HCT116 (cell line): ENCODE data around the gene RPTOR. TPM values are rescaled to one million over a fixed set of nuclear protein-coding genes. Genes with fewer than 3 reads are reported as not detected.

ENCODE experiments used
- ATAC-seq: fragments of 200-7000 bp; cut with Tn5 transposase; 2 replicates; pipeline ENCODE4 v1.9.1; 2020; ENCODE audit warnings: mild to moderate bottlenecking, moderate library complexity
- BruUV-seq: library from RNA; stranded (reverse); fragments of 400-500 nt; replicated peaks from 2 replicates; lab custom pipeline; 2021; lab: Mats Ljungman, UMichigan
- CTCF ChIA-PET: fragments of 300-600 bp; sonication (Branson Sonifier 250); formaldehyde crosslinking; loops from one replicate; lab custom pipeline; 2021; ENCODE audit warnings: antibody characterized with exemption; lab: Charles Lee
- POLR2A ChIA-PET: fragments of 300-600, 350-600 bp; sonication (Branson Sonifier 250); formaldehyde crosslinking; loops from one replicate; lab custom pipeline; 2021; ENCODE audit warnings: antibody characterized with exemption; lab: Charles Lee
- RAD21 ChIA-PET, 2 experiments: fragments of 300-600 bp; sonication (Branson Sonifier 250); formaldehyde crosslinking; loops; one replicate each; lab custom pipeline; 2023; ENCODE audit warnings: low total read pairs in 2 of 2; ENCODE audit not compliant: uncharacterized antibody in 2 of 2, unreplicated experiment in 2 of 2, low non-redundant PET in 1 of 2; lab: Charles Lee
- DNase-seq: peaks from one replicate; pipeline ENCODE4 v3.0.0-alpha.2; 2010; ENCODE audit warnings: low read depth, low spot score
- H2AFZ ChIP-seq: fragments of 200-600 bp; shearing (Covaris generic), sonication (generic); 2 replicates; pipeline ENCODE4 v1.6.1; 2017; ENCODE audit warnings: low read depth, mixed run types, mixed read lengths, antibody characterized with exemption, low read length; ENCODE audit not compliant: poor library complexity, severe bottlenecking
- H3K27ac ChIP-seq: 2 replicates; pipeline ENCODE4 v1.5.1; 2012; ENCODE audit warnings: low read depth, low read length
- H3K27me3 ChIP-seq: fragments of 200-600 bp; sonication (generic); 2 replicates; pipeline ENCODE4 v1.6.1; 2016; ENCODE audit warnings: mixed run types, low read length, mixed read lengths; ENCODE audit not compliant: insufficient read depth
- H3K36me3 ChIP-seq, 2 experiments: fragments of 200-500 bp in 1 of 2; fragments of 200-600 bp in 1 of 2; sonication (Bioruptor generic) in 1 of 2; sonication (generic) in 1 of 2; 2 replicates each; pipeline versions ENCODE4 v1.5.1 to v1.6.1; 2014 to 2016; ENCODE audit warnings: low read length in 2 of 2, inconsistent platforms in 1 of 2, mixed read lengths in 1 of 2, mixed run types in 1 of 2; ENCODE audit not compliant: insufficient read depth in 2 of 2, control insufficient read depth in 1 of 2
- H3K4me1 ChIP-seq, 2 experiments: fragments of 200-600 bp in 1 of 2; sonication (generic) in 1 of 2; 2 replicates each; pipeline versions ENCODE4 v1.5.1 to v1.6.1; 2012 to 2017; ENCODE audit warnings: low read length in 2 of 2, inconsistent platforms in 1 of 2, mild to moderate bottlenecking in 1 of 2, mixed read lengths in 1 of 2, mixed run types in 1 of 2, moderate library complexity in 1 of 2; ENCODE audit not compliant: insufficient read depth in 2 of 2, control insufficient read depth in 1 of 2
- H3K4me2 ChIP-seq: fragments of 200-600 bp; sonication (generic); 2 replicates; pipeline ENCODE4 v1.6.1; 2017; ENCODE audit warnings: mixed run types, low read length, mixed read lengths
- H3K4me3 ChIP-seq, 2 experiments: fragments of 200-600 bp in 1 of 2; sonication (generic) in 1 of 2; replicated peaks in 1 of 2; 2 replicates each; pipeline ENCODE4 v1.5.1; 2011 to 2016; ENCODE audit warnings: low read length in 2 of 2, control low read depth in 1 of 2, low read depth in 1 of 2, mild to moderate bottlenecking in 1 of 2, mixed read lengths in 1 of 2, mixed run types in 1 of 2
- H3K79me2 ChIP-seq: fragments of 200-600 bp; sonication (generic); 2 replicates; pipeline ENCODE4 v1.6.1; 2017; ENCODE audit warnings: mild to moderate bottlenecking, mixed run types, low read length, moderate library complexity, mixed read lengths; ENCODE audit not compliant: insufficient read depth
- H3K9ac ChIP-seq: fragments of 200-600 bp; sonication (generic); 2 replicates; pipeline ENCODE4 v1.6.1; 2016; ENCODE audit warnings: low read length, mixed read lengths
- H3K9me2 ChIP-seq: fragments of 200-600 bp; sonication (generic), shearing (Covaris generic); 2 replicates; pipeline ENCODE4 v1.6.1; 2017; ENCODE audit warnings: mixed run types, mild to moderate bottlenecking, moderate library complexity; ENCODE audit not compliant: insufficient read depth
- H3K9me3 ChIP-seq, 2 experiments: fragments of 200-500 bp in 1 of 2; fragments of 200-600 bp in 1 of 2; sonication (Bioruptor generic) in 1 of 2; sonication (generic) in 1 of 2; 2 replicates each; pipeline ENCODE4 v1.6.1; 2014 to 2017; ENCODE audit warnings: low read length in 2 of 2, mixed read lengths in 2 of 2, inconsistent platforms in 1 of 2, low read depth in 1 of 2, mild to moderate bottlenecking in 1 of 2, mixed run types in 1 of 2, moderate library complexity in 1 of 2; ENCODE audit not compliant: control insufficient read depth in 1 of 2, insufficient read depth in 1 of 2
- H4K20me1 ChIP-seq: fragments of 200-600 bp; sonication (generic), shearing (Covaris generic); 2 replicates; pipeline ENCODE4 v1.6.1; 2017; ENCODE audit warnings: mixed run types, mild to moderate bottlenecking, moderate library complexity; ENCODE audit not compliant: insufficient read depth
- CBX3 ChIP-seq: IDR thresholded peaks from 2 replicates; pipeline ENCODE4 v1.6.1; 2012; ENCODE audit warnings: low read depth
- CEBPB ChIP-seq: IDR thresholded peaks from 2 replicates; pipeline ENCODE4 v1.6.1; 2012; ENCODE audit warnings: low read depth
- EGR1 ChIP-seq: IDR thresholded peaks from 2 replicates; pipeline ENCODE4 v1.6.1; 2012; ENCODE audit warnings: low read depth
- ELF1 ChIP-seq: IDR thresholded peaks from 2 replicates; pipeline ENCODE4 v1.6.1; 2012; ENCODE audit warnings: low read depth, borderline replicate concordance
- EZH2 ChIP-seq: fragments of 200-600 bp; sonication (generic); IDR thresholded peaks from 2 replicates; pipeline ENCODE4 v1.6.1; 2017; ENCODE audit warnings: antibody characterized with exemption, mixed run types
- EZH2phosphoT487 ChIP-seq: fragments of 200-600 bp; IDR thresholded peaks from 2 replicates; pipeline ENCODE4 v1.6.1; 2018; ENCODE audit warnings: antibody characterized with exemption, borderline replicate concordance
- JUND ChIP-seq: IDR thresholded peaks from 2 replicates; pipeline ENCODE4 v1.6.1; 2012
- POLR2AphosphoS5 ChIP-seq: IDR thresholded peaks from 2 replicates; pipeline ENCODE4 v1.6.1; 2011; ENCODE audit warnings: mild to moderate bottlenecking, low read depth, low read length, moderate library complexity
- RAD21 ChIP-seq: IDR thresholded peaks from 2 replicates; pipeline ENCODE4 v1.6.1; 2012; ENCODE audit warnings: low read depth, mild to moderate bottlenecking
- SIN3A ChIP-seq: IDR thresholded peaks from 2 replicates; pipeline ENCODE4 v1.6.1; 2012; ENCODE audit warnings: low read depth
- SP1 ChIP-seq: IDR thresholded peaks from 2 replicates; pipeline ENCODE4 v1.6.1; 2012; ENCODE audit warnings: low read depth
- SRF ChIP-seq: IDR thresholded peaks from 2 replicates; pipeline ENCODE4 v1.6.1; 2012; ENCODE audit warnings: low read depth
- TCF7L2 ChIP-seq: IDR thresholded peaks from 2 replicates; pipeline ENCODE4 v1.7.0; 2011; ENCODE audit warnings: borderline replicate concordance, inconsistent platforms; ENCODE audit not compliant: insufficient read depth, insufficient read length; ENCODE audit errors: extremely low read depth
- YY1 ChIP-seq: IDR thresholded peaks from 2 replicates; pipeline ENCODE4 v1.6.1; 2011; ENCODE audit warnings: low read length, low read depth, moderate library complexity, mild to moderate bottlenecking; ENCODE audit not compliant: insufficient replicate concordance; ENCODE audit errors: extremely low read depth
- ZFX ChIP-seq: fragments of 450-650 bp; IDR thresholded peaks from 2 replicates; pipeline ENCODE4 v1.6.1; 2017
- ZNF274 ChIP-seq: fragments of 200-500 bp; sonication (Bioruptor generic); IDR thresholded peaks from 2 replicates; pipeline ENCODE4 v1.6.1; 2014; ENCODE audit warnings: mild to moderate bottlenecking, low read depth, low read length, inconsistent platforms
- intact Hi-C: fragments of 100-400 bp; cut with micrococcal nuclease; formaldehyde crosslinking; loops from 2 replicates; pipeline ENCODE4 v1.10.0; 2022
- total RNA-seq: library from RNA; stranded (reverse); gene quantifications from one replicate; pipeline ENCODE4 v1.2.1, GENCODE V29; 2021; ENCODE audit not compliant: unreplicated experiment
- TF ChIP-seq, protein P1 (sequence below): IDR thresholded peaks from 2 replicates; pipeline ENCODE4 v1.6.1; 2012
- TF ChIP-seq, protein P2 (sequence below): IDR thresholded peaks from 2 replicates; pipeline ENCODE4 v1.6.1; 2011; ENCODE audit warnings: mild to moderate bottlenecking, low read length, moderate library complexity; ENCODE audit not compliant: insufficient replicate concordance; ENCODE audit errors: extremely low read depth
- TF ChIP-seq, protein P3 (sequence below), 3 experiments: fragments of 200-600 bp in 1 of 3; sonication (generic) in 1 of 3; IDR thresholded peaks in 2 of 3; conservative IDR thresholded peaks in 1 of 3; 2 replicates each; pipeline ENCODE4 v1.5.1; 2012 to 2017; ENCODE audit warnings: low read depth in 2 of 3, low read length in 2 of 3, antibody characterized with exemption in 1 of 3, borderline replicate concordance in 1 of 3, control low read depth in 1 of 3, mild to moderate bottlenecking in 1 of 3, mixed read lengths in 1 of 3, mixed run types in 1 of 3, moderate library complexity in 1 of 3; ENCODE audit not compliant: insufficient read depth in 1 of 3

RPTOR gene
- total RNA-seq, 1 experiment from 2014 or later = 69.5 TPM

DNA sequence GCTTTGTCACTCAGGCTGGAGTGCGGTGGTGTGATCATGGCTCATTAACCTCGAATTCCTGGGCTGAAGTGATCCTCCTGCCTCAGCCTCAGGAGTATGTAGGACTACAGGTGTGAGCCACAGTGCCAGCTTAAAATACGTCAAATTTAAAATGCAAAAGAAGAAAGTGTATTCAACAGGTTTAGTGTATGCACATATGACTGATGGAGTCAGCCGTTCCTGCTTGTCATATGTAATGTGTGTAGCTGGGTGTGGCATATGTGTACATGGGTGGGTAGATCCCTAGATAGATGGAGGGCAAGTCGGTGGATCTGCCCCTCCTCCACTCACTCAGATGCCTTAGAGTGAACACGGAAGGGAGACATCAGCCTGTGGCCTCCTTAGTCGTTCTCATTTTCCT is 111.0 kb downstream of the RPTOR start:
- TF ChIP-seq, protein P1, sequence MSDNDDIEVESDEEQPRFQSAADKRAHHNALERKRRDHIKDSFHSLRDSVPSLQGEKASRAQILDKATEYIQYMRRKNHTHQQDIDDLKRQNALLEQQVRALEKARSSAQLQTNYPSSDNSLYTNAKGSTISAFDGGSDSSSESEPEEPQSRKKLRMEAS = no peak
- no peak for TF ChIP-seq CEBPB
- TF ChIP-seq ZFX = no peak
- no peak for TF ChIP-seq RAD21
- no peak for TF ChIP-seq JUND
- no peak for TF ChIP-seq ZNF274
- TF ChIP-seq SP1 = no peak
- no peak for TF ChIP-seq CBX3
- TF ChIP-seq ELF1 = no peak
- TF ChIP-seq EZH2phosphoT487 = no peak
- TF ChIP-seq YY1 = no peak
- no peak for TF ChIP-seq TCF7L2
- TF ChIP-seq EZH2 = no peak
- TF ChIP-seq POLR2AphosphoS5 = no peak
- TF ChIP-seq, protein P2, sequence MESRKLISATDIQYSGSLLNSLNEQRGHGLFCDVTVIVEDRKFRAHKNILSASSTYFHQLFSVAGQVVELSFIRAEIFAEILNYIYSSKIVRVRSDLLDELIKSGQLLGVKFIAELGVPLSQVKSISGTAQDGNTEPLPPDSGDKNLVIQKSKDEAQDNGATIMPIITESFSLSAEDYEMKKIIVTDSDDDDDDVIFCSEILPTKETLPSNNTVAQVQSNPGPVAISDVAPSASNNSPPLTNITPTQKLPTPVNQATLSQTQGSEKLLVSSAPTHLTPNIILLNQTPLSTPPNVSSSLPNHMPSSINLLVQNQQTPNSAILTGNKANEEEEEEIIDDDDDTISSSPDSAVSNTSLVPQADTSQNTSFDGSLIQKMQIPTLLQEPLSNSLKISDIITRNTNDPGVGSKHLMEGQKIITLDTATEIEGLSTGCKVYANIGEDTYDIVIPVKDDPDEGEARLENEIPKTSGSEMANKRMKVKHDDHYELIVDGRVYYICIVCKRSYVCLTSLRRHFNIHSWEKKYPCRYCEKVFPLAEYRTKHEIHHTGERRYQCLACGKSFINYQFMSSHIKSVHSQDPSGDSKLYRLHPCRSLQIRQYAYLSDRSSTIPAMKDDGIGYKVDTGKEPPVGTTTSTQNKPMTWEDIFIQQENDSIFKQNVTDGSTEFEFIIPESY = no peak
- TF ChIP-seq SIN3A = no peak
- no peak for TF ChIP-seq SRF
- TF ChIP-seq, protein P3, sequence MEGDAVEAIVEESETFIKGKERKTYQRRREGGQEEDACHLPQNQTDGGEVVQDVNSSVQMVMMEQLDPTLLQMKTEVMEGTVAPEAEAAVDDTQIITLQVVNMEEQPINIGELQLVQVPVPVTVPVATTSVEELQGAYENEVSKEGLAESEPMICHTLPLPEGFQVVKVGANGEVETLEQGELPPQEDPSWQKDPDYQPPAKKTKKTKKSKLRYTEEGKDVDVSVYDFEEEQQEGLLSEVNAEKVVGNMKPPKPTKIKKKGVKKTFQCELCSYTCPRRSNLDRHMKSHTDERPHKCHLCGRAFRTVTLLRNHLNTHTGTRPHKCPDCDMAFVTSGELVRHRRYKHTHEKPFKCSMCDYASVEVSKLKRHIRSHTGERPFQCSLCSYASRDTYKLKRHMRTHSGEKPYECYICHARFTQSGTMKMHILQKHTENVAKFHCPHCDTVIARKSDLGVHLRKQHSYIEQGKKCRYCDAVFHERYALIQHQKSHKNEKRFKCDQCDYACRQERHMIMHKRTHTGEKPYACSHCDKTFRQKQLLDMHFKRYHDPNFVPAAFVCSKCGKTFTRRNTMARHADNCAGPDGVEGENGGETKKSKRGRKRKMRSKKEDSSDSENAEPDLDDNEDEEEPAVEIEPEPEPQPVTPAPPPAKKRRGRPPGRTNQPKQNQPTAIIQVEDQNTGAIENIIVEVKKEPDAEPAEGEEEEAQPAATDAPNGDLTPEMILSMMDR (IDR thresholded peaks at IDR 0.05 in 2 of 3, conservative IDR thresholded peaks at IDR 0.05 in 1 of 3; ENCODE audit: borderline replicate concordance in 1 of 3, insufficient read depth in 1 of 3, low read depth in 2 of 3, low read length in 2 of 3) = no peak
- TF ChIP-seq EGR1 = no peak
- Histone ChIP-seq H3K4me2 (no peak overlapping the region), H3K27ac (no peak overlapping the region), H3K27me3 (no peaks in the 10 kb centered on the region), H3K36me3 (no peaks in the 10 kb centered on the region), H3K9me3 (peaks cover 6 to 11% of the 10 kb centered on the region in 2 experiments; a peak in 2 of 4 replicates), H3K9ac (no peak overlapping the region), H3K4me1 (no peaks in the 10 kb centered on the region), H2AFZ (no peak overlapping the region), H3K9me2 (no peaks in the 10 kb centered on the region), H4K20me1 (peaks cover 7% of the 10 kb centered on the region; the same call in 1 of the 2 replicates), H3K4me3 (no peak overlapping the region), H3K79me2 (peaks cover 82% of the 10 kb centered on the region)
- no peak for ATAC-seq
- intact Hi-C loops = no loop called here
- DNase-seq = no peak
- no TSS peak for BruUV-seq
- POLR2A ChIA-PET = no interaction called here
- RAD21 ChIA-PET = no interaction called here
- CTCF ChIA-PET = no interaction called here
